Measurements from ENCODE around the gene SRP9. TPM values are rescaled to one million over a fixed set of nuclear protein-coding genes. Genes with fewer than 3 reads are reported as not detected.

SRP9 gene
- total and polyA plus RNA-seq, 2 donors (not counting 1 experiment from before 2014, with no cell fraction given), result 73.4 to 117 TPM

GRCh38 chr1:225808136-225808535 is 30.5 kb downstream of the SRP9 start:
- Histone ChIP-seq H4K20me1 (ENCODE audit: control insufficient read depth, insufficient read depth, low read length, poor library complexity, severe bottlenecking) (no peaks in the 10 kb centered on the region), H3K4me3 (ENCODE audit: control extremely low read depth in 1 of 5, extremely low read depth in 1 of 5, insufficient read depth in 1 of 5, low read depth in 2 of 5, low read length in 4 of 5) (no peak overlapping the region), H3K27ac (ENCODE audit: low read length in 2 of 2) (no peak overlapping the region), H3K36me3 (replicated peaks in 1 of 2; ENCODE audit: control extremely low read depth in 1 of 2, control insufficient read depth in 1 of 2, extremely low read depth in 1 of 2, insufficient read depth in 2 of 2, low read length in 1 of 2) (no peaks in the 10 kb centered on the region), H3K27me3 (replicated peaks in 1 of 4; ENCODE audit: control extremely low read depth in 1 of 4, control insufficient read depth in 3 of 4, insufficient read depth in 4 of 4, low read length in 3 of 4) (peaks cover 0 to 6% (median 3%) of the 10 kb centered on the region in 4 experiments), H3K79me2 (ENCODE audit: control insufficient read depth, insufficient read depth, low read length) (no peaks in the 10 kb centered on the region), H3K4me1 (ENCODE audit: control insufficient read depth in 2 of 2, insufficient read depth in 2 of 2, low read length in 2 of 2) (peaks cover 5 to 14% of the 10 kb centered on the region in 2 donors), H3K4me2 (replicated peaks; ENCODE audit: low read depth, low read length, poor library complexity, severe bottlenecking) (no peak overlapping the region), H3K9ac (ENCODE audit: low read length) (no peak overlapping the region), H3K9me3 (ENCODE audit: control extremely low read depth in 1 of 3, control insufficient read depth in 2 of 3, insufficient read depth in 1 of 3, low read length in 2 of 3) (no peaks in the 10 kb centered on the region), H2AFZ (ENCODE audit: insufficient read depth, low read depth, low read length, poor library complexity, severe bottlenecking) (no peak overlapping the region)
- Mint-ChIP-seq H3K4me3 (no peak overlapping the region), H3K27ac (no peak overlapping the region), H3K4me1 (peaks cover 11% of the 10 kb centered on the region), H3K27me3 (peaks cover 11% of the 10 kb centered on the region), H3K9me3 (ENCODE audit: insufficient read depth) (no peaks in the 10 kb centered on the region)
- ChIA-PET POLR2A (no interaction called here), CTCF (no interaction called here)
- ATAC-seq (ENCODE audit: low read depth) (no peak), DNase-seq (no peak)
- TF ChIP-seq EZH2 (IDR thresholded peaks at IDR 0.05; ENCODE audit: borderline replicate concordance, insufficient read depth, low read depth, low read length, poor library complexity, severe bottlenecking), result no peak
- TF ChIP-seq, protein P1, sequence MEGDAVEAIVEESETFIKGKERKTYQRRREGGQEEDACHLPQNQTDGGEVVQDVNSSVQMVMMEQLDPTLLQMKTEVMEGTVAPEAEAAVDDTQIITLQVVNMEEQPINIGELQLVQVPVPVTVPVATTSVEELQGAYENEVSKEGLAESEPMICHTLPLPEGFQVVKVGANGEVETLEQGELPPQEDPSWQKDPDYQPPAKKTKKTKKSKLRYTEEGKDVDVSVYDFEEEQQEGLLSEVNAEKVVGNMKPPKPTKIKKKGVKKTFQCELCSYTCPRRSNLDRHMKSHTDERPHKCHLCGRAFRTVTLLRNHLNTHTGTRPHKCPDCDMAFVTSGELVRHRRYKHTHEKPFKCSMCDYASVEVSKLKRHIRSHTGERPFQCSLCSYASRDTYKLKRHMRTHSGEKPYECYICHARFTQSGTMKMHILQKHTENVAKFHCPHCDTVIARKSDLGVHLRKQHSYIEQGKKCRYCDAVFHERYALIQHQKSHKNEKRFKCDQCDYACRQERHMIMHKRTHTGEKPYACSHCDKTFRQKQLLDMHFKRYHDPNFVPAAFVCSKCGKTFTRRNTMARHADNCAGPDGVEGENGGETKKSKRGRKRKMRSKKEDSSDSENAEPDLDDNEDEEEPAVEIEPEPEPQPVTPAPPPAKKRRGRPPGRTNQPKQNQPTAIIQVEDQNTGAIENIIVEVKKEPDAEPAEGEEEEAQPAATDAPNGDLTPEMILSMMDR (IDR thresholded peaks at IDR 0.05), result no peak
- WGBS (ENCODE audit: insufficient coverage), result 81% methylated on average over 4 of the region's 5 CpGs
- intact Hi-C loops (cut with micrococcal nuclease), result no loop called here

DNA sequence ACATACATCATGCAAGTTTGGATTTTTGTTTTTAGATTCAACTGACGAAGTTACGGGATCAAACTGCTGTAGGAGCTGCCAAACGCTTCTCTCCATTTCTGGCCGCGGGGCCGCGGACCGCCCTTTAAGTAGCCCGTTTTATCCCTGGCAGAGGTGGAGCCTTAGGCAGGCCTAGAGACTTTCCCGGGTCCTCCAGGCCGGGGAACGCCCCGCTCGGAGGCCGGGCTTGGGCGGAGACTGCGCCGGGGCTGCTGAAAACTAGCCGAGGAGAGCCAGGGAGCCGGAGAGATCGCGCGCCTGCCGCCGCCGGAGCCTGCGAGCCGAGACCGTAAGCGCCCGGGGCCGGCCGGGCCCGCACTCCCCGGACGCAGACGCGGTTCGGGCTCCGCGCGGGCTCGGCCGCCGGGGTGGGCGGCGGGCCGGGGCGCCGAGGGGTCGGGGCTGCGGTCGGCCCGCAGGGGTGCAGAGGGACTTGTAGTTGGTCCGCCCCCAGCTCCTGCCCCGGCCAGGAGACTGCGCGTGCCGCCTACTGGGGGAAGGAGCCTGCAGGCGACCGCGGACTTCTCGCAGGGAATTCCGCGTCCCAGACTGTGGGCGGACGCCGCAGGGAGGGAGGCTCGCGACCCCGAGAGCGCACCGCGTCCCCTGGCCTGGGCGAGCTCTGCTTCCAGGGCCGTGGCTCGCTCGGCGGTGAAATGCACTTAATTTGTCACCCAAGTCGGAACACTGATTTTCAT is 32.4 kb downstream of the SRP9 start, which contains the start of gene EPHX1:
Gene EPHX1 (plus strand): TSS at position 283 of the 737 bp plus-strand sequence. CDS start 18,606 bp downstream, outside the sequence.
- DNase-seq, result peak; percentile 63
- TF ChIP-seq EZH2 (IDR thresholded peaks at IDR 0.05; ENCODE audit: borderline replicate concordance, insufficient read depth, low read depth, low read length, poor library complexity, severe bottlenecking), result no peak
- TF ChIP-seq, protein P1 (IDR thresholded peaks at IDR 0.05), result no peak
- H3K27ac Mint-ChIP-seq, result peak within 1 kb of the TSS; percentile 65
- no peaks in the 10 kb centered on the region for H3K9me3 Mint-ChIP-seq (ENCODE audit: insufficient read depth)
- Histone ChIP-seq H3K4me1 (ENCODE audit: control insufficient read depth in 2 of 2, insufficient read depth in 2 of 2, low read length in 2 of 2) (peaks cover 5 to 14% of the 10 kb centered on the region in 2 donors), H3K4me2 (replicated peaks; ENCODE audit: low read depth, low read length, poor library complexity, severe bottlenecking) (peak within 1 kb of the TSS; percentile 85), H3K27ac (ENCODE audit: low read length in 2 of 2) (no peak within 1 kb of the TSS), H4K20me1 (ENCODE audit: control insufficient read depth, insufficient read depth, low read length, poor library complexity, severe bottlenecking) (no peaks in the 10 kb centered on the region), H3K27me3 (replicated peaks in 1 of 4; ENCODE audit: control extremely low read depth in 1 of 4, control insufficient read depth in 3 of 4, insufficient read depth in 4 of 4, low read length in 3 of 4) (peaks cover 0 to 6% (median 3%) of the 10 kb centered on the region in 4 experiments), H3K4me3 (ENCODE audit: control extremely low read depth in 1 of 5, extremely low read depth in 1 of 5, insufficient read depth in 1 of 5, low read depth in 2 of 5, low read length in 4 of 5) (peak within 1 kb of the TSS; percentile 38 to 65 (median 50)), H3K79me2 (ENCODE audit: control insufficient read depth, insufficient read depth, low read length) (no peaks in the 10 kb centered on the region), H2AFZ (ENCODE audit: insufficient read depth, low read depth, low read length, poor library complexity, severe bottlenecking) (peak within 1 kb of the TSS; percentile 77), H3K9ac (ENCODE audit: low read length) (peak within 1 kb of the TSS; percentile 56), H3K9me3 (ENCODE audit: control extremely low read depth in 1 of 3, control insufficient read depth in 2 of 3, insufficient read depth in 1 of 3, low read length in 2 of 3) (no peaks in the 10 kb centered on the region), H3K36me3 (replicated peaks in 1 of 2; ENCODE audit: control extremely low read depth in 1 of 2, control insufficient read depth in 1 of 2, extremely low read depth in 1 of 2, insufficient read depth in 2 of 2, low read length in 1 of 2) (no peaks in the 10 kb centered on the region)
- H3K4me1 Mint-ChIP-seq, result peaks cover 11% of the 10 kb centered on the region
- ATAC-seq (ENCODE audit: low read depth), result peak; percentile 85
- under 1% methylated on average over 79 of the region's 80 CpGs for WGBS (ENCODE audit: insufficient coverage)
- intact Hi-C loops (cut with micrococcal nuclease), result loop anchor here (5.0 kb wide), 1 partner anchor 33 kb away; the partner anchor contains the start of gene SRP9
- peak within 1 kb of the TSS; percentile 88 for H3K4me3 Mint-ChIP-seq
- POLR2A ChIA-PET, result interaction anchor here (0.7 to 1.5 kb wide), 2 partner anchors 14 to 32 kb away, joined by 4 to 5 read pairs; partner anchors contain the start of gene SRP9
- peaks cover 11% of the 10 kb centered on the region for H3K27me3 Mint-ChIP-seq
- CTCF ChIA-PET, result interaction anchor here (0.9 to 1.2 kb wide), 5 partner anchors 30 to 101 kb away, joined by 3 read pairs; partner anchors contain the start of gene SRP9
